ENCODE data around the gene BRI3.

- TF ChIP-seq TAF1 (IDR thresholded peaks at IDR 0.05; ENCODE audit: control insufficient read depth, extremely low read depth, insufficient read depth, low read length, severe bottlenecking), result no peak
- no peak for TF ChIP-seq RB1 (IDR thresholded peaks at IDR 0.05; ENCODE audit: low read depth)
- no peak for TF ChIP-seq POLR2A (conservative IDR thresholded peaks at IDR 0.05)
- TF ChIP-seq ATF4 (CRISPR knock-in tag; IDR thresholded peaks at IDR 0.05), result no peak
- TF ChIP-seq SIRT6 (IDR thresholded peaks at IDR 0.05; ENCODE audit: low read depth, low read length), result no peak
- TF ChIP-seq MTA3 (IDR thresholded peaks at IDR 0.05; ENCODE audit: borderline replicate concordance), result no peak
- no peak for TF ChIP-seq CBX2 (IDR thresholded peaks at IDR 0.05; ENCODE audit: insufficient read depth, low read length, poor library complexity, severe bottlenecking)
- no peak for TF ChIP-seq PHF21A (IDR thresholded peaks at IDR 0.05; ENCODE audit: borderline replicate concordance, low read depth)
- TF ChIP-seq NUFIP1 (IDR thresholded peaks at IDR 0.05; ENCODE audit: partially characterized antibody), result no peak
- no peak for TF ChIP-seq MAZ (CRISPR knock-in tag; conservative IDR thresholded peaks at IDR 0.05 in 1 of 2, IDR thresholded peaks at IDR 0.05 in 1 of 2)
- TF ChIP-seq YBX1 (IDR thresholded peaks at IDR 0.05), result no peak
- TF ChIP-seq IFI16 (CRISPR knock-in tag; IDR thresholded peaks at IDR 0.05), result no peak
- TF ChIP-seq CTCF (IDR thresholded peaks at IDR 0.05 in 2 of 3, conservative IDR thresholded peaks at IDR 0.05 in 1 of 3; ENCODE audit: insufficient read depth in 2 of 3, low read depth in 1 of 3, low read length in 3 of 3), result peak in 1 of 3 experiments; percentile 10; a peak in 1 of 6 replicates
Observed at GRCh38 chr7:98250789-98251188, 30.7 kb upstream of the BRI3 start.
